ENCODE data around the gene GOLGA6B.

Gene GOLGA6B

DNA sequence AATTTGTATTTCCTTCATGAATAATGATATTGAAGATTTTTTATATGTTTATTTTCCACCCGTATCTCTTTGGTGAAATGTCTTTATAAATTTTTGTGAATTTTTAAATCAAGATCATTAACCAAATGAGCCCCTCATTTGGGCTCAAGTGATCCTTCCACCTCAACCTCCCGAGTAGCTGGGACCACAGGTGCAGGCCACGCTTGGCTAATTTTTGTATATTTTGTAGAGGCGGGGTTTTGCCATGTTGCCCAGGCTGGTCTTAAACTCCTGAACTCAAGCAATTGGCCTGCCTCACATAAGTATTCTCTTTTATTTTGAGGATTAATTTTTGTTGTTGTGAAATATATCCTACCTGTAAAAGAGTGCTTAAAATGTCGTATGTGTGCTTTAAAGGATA lies 36.4 kb downstream of the GOLGA6B start:
- TF ChIP-seq, protein P1, sequence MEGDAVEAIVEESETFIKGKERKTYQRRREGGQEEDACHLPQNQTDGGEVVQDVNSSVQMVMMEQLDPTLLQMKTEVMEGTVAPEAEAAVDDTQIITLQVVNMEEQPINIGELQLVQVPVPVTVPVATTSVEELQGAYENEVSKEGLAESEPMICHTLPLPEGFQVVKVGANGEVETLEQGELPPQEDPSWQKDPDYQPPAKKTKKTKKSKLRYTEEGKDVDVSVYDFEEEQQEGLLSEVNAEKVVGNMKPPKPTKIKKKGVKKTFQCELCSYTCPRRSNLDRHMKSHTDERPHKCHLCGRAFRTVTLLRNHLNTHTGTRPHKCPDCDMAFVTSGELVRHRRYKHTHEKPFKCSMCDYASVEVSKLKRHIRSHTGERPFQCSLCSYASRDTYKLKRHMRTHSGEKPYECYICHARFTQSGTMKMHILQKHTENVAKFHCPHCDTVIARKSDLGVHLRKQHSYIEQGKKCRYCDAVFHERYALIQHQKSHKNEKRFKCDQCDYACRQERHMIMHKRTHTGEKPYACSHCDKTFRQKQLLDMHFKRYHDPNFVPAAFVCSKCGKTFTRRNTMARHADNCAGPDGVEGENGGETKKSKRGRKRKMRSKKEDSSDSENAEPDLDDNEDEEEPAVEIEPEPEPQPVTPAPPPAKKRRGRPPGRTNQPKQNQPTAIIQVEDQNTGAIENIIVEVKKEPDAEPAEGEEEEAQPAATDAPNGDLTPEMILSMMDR (IDR thresholded peaks at IDR 0.05): no peak

DNA sequence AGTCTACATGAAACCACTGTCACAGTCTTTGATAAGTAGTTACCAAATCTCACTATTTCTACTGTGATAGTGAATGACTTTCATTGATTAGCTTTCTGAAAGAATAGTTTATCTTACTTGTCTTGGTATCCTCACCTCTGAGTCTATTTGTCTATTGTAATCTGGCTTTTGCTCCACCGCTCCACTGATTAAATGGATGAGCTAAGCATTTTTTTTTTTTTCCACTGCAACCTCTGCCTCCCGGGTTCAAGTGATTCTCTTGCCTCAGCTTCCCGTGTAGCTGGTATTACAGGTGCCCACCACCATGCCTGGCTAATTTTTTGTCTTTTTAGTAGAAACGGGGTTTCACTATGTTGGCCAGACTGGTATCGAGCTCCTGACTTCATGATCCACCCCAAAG lies 44.4 kb downstream of the GOLGA6B start:
- TF ChIP-seq, protein P1 (IDR thresholded peaks at IDR 0.05): no peak

DNA sequence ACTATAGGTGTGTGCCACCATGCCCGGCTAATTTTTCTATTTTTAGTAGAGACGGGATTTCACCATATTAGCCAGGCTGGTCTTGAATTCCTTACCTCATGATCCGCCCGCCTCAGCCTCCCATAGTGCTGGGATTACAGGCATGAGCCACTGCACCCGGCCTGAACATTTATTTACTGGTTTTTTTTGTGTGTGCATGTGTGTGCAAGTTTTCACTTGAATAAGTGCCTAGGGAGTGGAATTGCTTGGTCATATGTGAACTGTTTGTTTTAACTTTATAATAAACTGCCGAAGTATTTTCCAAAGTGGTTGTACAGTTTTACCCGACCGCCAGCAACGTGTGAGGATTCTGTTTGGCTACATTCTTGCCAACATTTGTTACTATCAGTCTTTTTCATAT lies 45.6 kb downstream of the GOLGA6B start:
- TF ChIP-seq, protein P1 (IDR thresholded peaks at IDR 0.05): no peak

DNA sequence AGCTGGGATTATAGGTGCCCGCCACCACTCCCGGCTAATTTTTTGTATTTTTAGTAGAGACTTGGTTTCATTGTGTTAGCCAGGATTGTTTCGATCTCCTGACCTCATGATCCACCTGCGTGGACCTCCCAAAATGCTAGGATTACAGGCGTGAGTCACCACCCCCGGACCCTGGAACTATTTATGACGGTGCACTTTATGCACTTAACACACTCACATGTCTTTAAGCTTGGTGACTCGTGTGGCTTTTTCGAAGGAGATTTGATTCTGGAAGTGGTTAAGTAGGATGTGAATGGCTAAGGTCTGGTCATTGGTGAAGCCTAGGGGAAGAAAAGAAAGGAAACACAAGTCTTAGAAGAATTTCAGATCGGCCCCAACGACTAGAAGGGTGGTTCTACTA lies 51.8 kb downstream of the GOLGA6B start:
- TF ChIP-seq, protein P1 (IDR thresholded peaks at IDR 0.05): no peak

Data from LNCAP (cell line).